ENCODE measurements around the gene KCNQ1.

KCNQ1 gene

DNA sequence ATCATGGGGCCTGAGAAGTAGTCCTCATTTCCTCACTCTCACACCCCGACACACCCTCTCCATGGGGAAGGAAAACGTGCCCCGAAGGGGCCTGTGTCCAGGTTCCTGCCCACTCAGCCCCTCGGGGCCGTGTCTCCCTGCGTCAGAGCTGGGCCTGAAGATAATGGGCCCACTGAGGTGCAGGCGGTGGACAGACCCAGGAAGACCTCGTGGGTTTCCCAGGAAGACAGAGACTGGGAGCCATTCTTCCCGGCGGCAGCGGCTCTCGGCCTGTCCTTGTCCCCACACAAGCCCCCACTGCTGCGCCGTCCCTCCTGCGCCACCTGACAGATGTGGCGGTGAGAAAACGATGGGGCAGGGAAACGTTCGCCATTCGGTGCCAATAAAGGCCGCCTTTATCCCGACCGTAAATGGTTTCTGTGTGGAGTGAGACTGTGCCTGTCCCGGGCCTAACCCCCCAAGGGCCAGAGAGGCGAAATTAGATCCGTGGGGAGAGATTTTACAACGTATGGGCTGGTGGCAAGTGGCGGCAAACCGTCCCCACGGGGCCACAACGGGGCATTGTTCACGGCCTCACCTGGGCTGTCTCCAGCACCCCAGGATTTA is 351.8 kb downstream of the KCNQ1 start:
- no peaks in the 10 kb centered on the region for H3K27me3 ChIP-seq (ENCODE audit: control insufficient read depth in 2 of 2, insufficient read depth in 2 of 2, low read length in 2 of 2)
- H3K4me3 ChIP-seq (ENCODE audit: low read length in 2 of 2) = no peak overlapping the region
- H3K9ac ChIP-seq (ENCODE audit: low read depth in 1 of 2, low read length in 2 of 2) = no peak overlapping the region
- H3K36me3 ChIP-seq (ENCODE audit: control insufficient read depth in 2 of 2, insufficient read depth in 2 of 2, low read length in 2 of 2) = peaks cover 0 to 2% of the 10 kb centered on the region in 2 donors
- no peak overlapping the region for H3K27ac ChIP-seq (ENCODE audit: low read depth in 2 of 2, low read length in 2 of 2)
- H3K9me3 ChIP-seq (ENCODE audit: control insufficient read depth in 2 of 2, low read length in 2 of 2) = no peaks in the 10 kb centered on the region
- H3K4me1 ChIP-seq (ENCODE audit: control insufficient read depth in 2 of 2, insufficient read depth in 2 of 2, low read length in 2 of 2) = no peaks in the 10 kb centered on the region

DNA sequence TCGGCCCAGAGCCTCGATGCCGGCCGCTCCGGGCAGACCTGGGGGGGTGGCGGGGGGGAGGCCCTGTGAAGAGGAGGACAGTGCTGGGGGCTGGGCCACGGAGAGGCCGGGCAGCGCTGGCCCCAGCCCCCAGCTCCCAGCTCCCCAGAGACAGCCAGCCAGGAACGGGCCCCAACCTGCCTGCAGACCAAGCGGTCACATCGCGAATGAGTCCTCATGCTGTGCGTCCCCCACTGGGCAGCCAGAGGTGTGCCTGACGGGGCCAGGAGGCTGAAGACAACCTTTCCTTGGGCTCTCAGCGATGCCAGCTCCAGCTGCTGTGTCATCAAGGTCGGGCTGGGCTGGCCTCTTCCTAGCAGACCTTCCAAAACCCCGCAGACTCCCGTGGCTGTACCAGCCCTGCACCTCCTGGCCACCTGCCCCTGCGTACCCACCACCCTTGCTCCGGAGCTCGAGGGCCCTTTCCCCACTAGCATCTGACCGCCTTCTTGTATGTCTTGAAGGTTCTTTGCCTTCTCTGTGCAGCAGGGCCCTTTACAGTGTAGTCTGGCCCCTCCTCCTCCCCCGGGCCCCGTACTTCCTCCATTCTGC is 352.4 kb downstream of the KCNQ1 start:
- H3K9me3 ChIP-seq (ENCODE audit: control insufficient read depth in 2 of 2, low read length in 2 of 2) = no peaks in the 10 kb centered on the region
- H3K27ac ChIP-seq (ENCODE audit: low read depth in 2 of 2, low read length in 2 of 2) = no peak overlapping the region
- H3K9ac ChIP-seq (ENCODE audit: low read depth in 1 of 2, low read length in 2 of 2) = no peak overlapping the region

DNA sequence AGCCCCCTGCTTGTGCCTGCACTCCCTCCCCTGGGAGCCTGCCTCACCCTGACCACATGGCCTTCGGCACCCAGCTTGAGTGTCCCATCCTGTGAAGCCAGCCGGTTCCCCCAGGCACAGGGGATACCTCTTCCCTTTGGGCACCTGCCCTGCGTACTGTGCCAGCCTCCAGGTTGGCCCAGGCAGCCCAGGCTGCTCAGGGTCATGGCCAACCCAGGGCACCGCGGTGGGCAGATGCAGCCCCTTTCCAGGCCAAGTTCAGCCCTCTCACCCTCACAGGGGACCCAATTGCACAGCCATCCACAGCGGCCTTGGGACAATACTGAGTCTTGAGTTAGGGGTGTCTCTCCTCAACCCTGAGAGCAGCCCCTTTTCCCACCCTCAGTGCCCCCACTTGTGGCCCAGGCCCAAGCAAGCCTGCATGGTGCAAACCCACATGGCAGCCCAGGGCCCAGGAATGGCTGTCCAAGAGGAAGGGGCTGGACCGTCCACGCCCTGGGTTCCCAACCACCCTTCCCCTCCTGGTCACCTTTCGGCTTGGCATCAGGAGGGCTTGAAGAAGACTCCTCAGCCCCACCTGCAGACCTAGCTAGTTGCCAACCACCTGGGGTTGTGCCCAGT is 353.0 kb downstream of the KCNQ1 start:
- H3K27ac ChIP-seq (ENCODE audit: low read depth in 2 of 2, low read length in 2 of 2) = no peak overlapping the region
- no peaks in the 10 kb centered on the region for H3K4me1 ChIP-seq (ENCODE audit: control insufficient read depth in 2 of 2, insufficient read depth in 2 of 2, low read length in 2 of 2)
- no peak overlapping the region for H3K9ac ChIP-seq (ENCODE audit: low read depth in 1 of 2, low read length in 2 of 2)
- H3K4me3 ChIP-seq (ENCODE audit: low read length in 2 of 2) = no peak overlapping the region
- H3K36me3 ChIP-seq (ENCODE audit: control insufficient read depth in 2 of 2, insufficient read depth in 2 of 2, low read length in 2 of 2) = peaks cover 0 to 2% of the 10 kb centered on the region in 2 donors
- no peaks in the 10 kb centered on the region for H3K9me3 ChIP-seq (ENCODE audit: control insufficient read depth in 2 of 2, low read length in 2 of 2)
- H3K27me3 ChIP-seq (ENCODE audit: control insufficient read depth in 2 of 2, insufficient read depth in 2 of 2, low read length in 2 of 2) = no peaks in the 10 kb centered on the region

More for the DNA sequence above, 352.4 kb downstream of the KCNQ1 start:
- no peaks in the 10 kb centered on the region for H3K27me3 ChIP-seq (ENCODE audit: control insufficient read depth in 2 of 2, insufficient read depth in 2 of 2, low read length in 2 of 2)
- peaks cover 0 to 2% of the 10 kb centered on the region in 2 donors for H3K36me3 ChIP-seq (ENCODE audit: control insufficient read depth in 2 of 2, insufficient read depth in 2 of 2, low read length in 2 of 2)
- H3K4me1 ChIP-seq (ENCODE audit: control insufficient read depth in 2 of 2, insufficient read depth in 2 of 2, low read length in 2 of 2) = no peaks in the 10 kb centered on the region
- H3K4me3 ChIP-seq (ENCODE audit: low read length in 2 of 2) = no peak overlapping the region

GRCh38 chr11:2798951-2799761 is 354.3 kb downstream of the KCNQ1 start:
- H3K27ac ChIP-seq (ENCODE audit: low read depth in 2 of 2, low read length in 2 of 2) = no peak overlapping the region
- H3K27me3 ChIP-seq (ENCODE audit: control insufficient read depth in 2 of 2, insufficient read depth in 2 of 2, low read length in 2 of 2) = no peaks in the 10 kb centered on the region
- no peaks in the 10 kb centered on the region for H3K9me3 ChIP-seq (ENCODE audit: control insufficient read depth in 2 of 2, low read length in 2 of 2)

DNA sequence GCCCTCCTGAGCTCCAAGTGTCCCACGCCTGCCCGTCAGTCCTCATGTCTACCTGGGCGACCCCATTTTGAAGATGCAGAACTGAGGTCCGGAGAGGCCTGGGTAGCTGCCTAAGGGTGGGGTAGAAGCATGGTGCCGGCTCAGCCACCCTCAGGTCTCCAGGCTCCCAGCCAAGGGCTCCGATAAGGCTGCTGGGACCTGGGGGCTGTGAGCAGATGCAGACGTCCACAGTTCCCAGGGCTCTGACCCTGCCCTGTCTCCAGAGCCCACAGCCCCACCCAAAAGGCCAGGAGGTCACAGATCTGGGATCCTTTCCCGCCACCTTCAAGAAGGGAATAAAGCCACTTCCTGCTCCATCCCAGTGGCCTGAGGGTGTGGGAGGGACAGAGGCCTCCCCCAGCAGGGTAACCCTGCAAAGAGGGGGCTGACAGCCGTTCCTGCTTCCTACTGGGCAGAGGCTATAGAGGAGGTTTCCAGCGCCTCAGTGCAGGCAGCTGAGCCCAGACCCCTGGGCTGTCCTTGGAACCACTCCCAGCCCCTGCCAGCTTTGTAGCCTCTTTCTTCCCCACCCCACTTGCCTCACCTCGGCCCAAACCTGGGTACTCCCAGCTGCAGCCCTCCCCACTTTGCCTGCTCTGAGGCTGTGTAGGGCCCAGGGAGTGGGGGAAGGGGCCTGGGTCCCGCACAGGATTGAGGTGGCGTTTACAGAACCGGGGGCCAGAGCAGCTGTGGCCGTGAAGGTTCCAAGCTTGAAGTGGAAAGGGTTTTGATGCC is 355.3 kb downstream of the KCNQ1 start:
- H3K4me3 ChIP-seq (ENCODE audit: low read length in 2 of 2) = no peak overlapping the region
- no peaks in the 10 kb centered on the region for H3K4me1 ChIP-seq (ENCODE audit: control insufficient read depth in 2 of 2, insufficient read depth in 2 of 2, low read length in 2 of 2)
- no peak overlapping the region for H3K27ac ChIP-seq (ENCODE audit: low read depth in 2 of 2, low read length in 2 of 2)
- no peak overlapping the region for H3K9ac ChIP-seq (ENCODE audit: low read depth in 1 of 2, low read length in 2 of 2)
- H3K9me3 ChIP-seq (ENCODE audit: control insufficient read depth in 2 of 2, low read length in 2 of 2) = no peaks in the 10 kb centered on the region
- H3K36me3 ChIP-seq (ENCODE audit: control insufficient read depth in 2 of 2, insufficient read depth in 2 of 2, low read length in 2 of 2) = peaks cover 0 to 2% of the 10 kb centered on the region in 2 donors
- H3K27me3 ChIP-seq (ENCODE audit: control insufficient read depth in 2 of 2, insufficient read depth in 2 of 2, low read length in 2 of 2) = no peaks in the 10 kb centered on the region

More at GRCh38 chr11:2798951-2799761, 354.3 kb downstream of the KCNQ1 start:
- Histone ChIP-seq H3K9ac (ENCODE audit: low read depth in 1 of 2, low read length in 2 of 2) (no peak overlapping the region), H3K4me1 (ENCODE audit: control insufficient read depth in 2 of 2, insufficient read depth in 2 of 2, low read length in 2 of 2) (no peaks in the 10 kb centered on the region), H3K36me3 (ENCODE audit: control insufficient read depth in 2 of 2, insufficient read depth in 2 of 2, low read length in 2 of 2) (peaks cover 0 to 2% of the 10 kb centered on the region in 2 donors), H3K4me3 (ENCODE audit: low read length in 2 of 2) (no peak overlapping the region)

DNA sequence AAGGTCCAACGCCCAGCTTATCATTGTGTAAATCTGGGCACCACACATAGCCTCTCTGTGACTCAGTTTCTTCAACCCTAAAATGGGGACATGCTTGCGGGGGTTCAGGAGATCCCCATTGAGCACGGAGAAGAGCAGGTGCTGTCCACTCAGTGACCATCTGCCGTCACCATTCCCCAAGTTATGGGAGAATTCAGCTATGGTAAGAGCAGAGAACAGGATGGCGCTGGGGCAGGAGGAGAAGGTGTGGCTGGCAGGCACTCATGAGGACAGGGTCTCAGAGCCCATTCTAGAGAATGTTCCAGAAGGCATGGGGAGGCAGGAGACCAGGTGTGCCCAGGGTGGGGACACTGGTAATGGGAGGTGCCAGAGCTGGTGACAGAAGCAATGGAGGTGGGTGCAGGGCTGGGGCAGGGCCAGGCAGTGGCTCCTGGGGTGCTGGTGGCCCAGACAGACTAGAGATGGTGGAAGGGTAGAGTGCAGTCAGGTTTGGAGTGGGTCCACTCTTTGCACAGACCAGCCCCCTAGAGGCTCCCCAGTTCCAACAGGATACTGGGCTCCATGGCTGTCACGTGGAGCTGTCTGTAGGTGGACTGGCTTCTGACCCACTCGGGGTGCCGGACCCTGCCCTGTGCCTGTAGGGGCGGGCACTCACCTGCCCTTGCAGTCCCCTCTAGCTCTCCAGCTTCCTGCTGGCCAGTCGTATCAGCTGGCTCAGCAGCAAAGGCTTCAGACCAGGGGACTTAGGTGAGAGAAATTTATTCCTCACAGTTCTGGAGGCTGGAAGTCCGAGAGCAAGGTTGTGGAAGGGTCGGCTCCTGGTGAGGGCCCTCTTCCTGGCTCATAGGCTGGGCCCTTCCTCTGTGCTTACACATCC is 356.1 kb downstream of the KCNQ1 start:
- Histone ChIP-seq H3K27me3 (ENCODE audit: control insufficient read depth in 2 of 2, insufficient read depth in 2 of 2, low read length in 2 of 2) (no peaks in the 10 kb centered on the region), H3K36me3 (ENCODE audit: control insufficient read depth in 2 of 2, insufficient read depth in 2 of 2, low read length in 2 of 2) (peaks cover 0 to 2% of the 10 kb centered on the region in 2 donors), H3K9ac (ENCODE audit: low read depth in 1 of 2, low read length in 2 of 2) (no peak overlapping the region), H3K27ac (ENCODE audit: low read depth in 2 of 2, low read length in 2 of 2) (no peak overlapping the region), H3K9me3 (ENCODE audit: control insufficient read depth in 2 of 2, low read length in 2 of 2) (no peaks in the 10 kb centered on the region), H3K4me1 (ENCODE audit: control insufficient read depth in 2 of 2, insufficient read depth in 2 of 2, low read length in 2 of 2) (no peaks in the 10 kb centered on the region), H3K4me3 (ENCODE audit: low read length in 2 of 2) (no peak overlapping the region)

GRCh38 chr11:2801711-2802388 is 357.0 kb downstream of the KCNQ1 start:
- no peak overlapping the region for H3K9ac ChIP-seq (ENCODE audit: low read depth in 1 of 2, low read length in 2 of 2)
- no peaks in the 10 kb centered on the region for H3K27me3 ChIP-seq (ENCODE audit: control insufficient read depth in 2 of 2, insufficient read depth in 2 of 2, low read length in 2 of 2)
- H3K9me3 ChIP-seq (ENCODE audit: control insufficient read depth in 2 of 2, low read length in 2 of 2) = no peaks in the 10 kb centered on the region
- H3K27ac ChIP-seq (ENCODE audit: low read depth in 2 of 2, low read length in 2 of 2) = no peak overlapping the region
- H3K36me3 ChIP-seq (ENCODE audit: control insufficient read depth in 2 of 2, insufficient read depth in 2 of 2, low read length in 2 of 2) = no peaks in the 10 kb centered on the region
- no peak overlapping the region for H3K4me3 ChIP-seq (ENCODE audit: low read length in 2 of 2)
- peaks cover 0 to 5% of the 10 kb centered on the region in 2 donors for H3K4me1 ChIP-seq (ENCODE audit: control insufficient read depth in 2 of 2, insufficient read depth in 2 of 2, low read length in 2 of 2)

GRCh38 chr11:2802389-2803185 is 357.8 kb downstream of the KCNQ1 start:
- Histone ChIP-seq H3K9ac (ENCODE audit: low read depth in 1 of 2, low read length in 2 of 2) (no peak overlapping the region), H3K4me1 (ENCODE audit: control insufficient read depth in 2 of 2, insufficient read depth in 2 of 2, low read length in 2 of 2) (peaks cover 0 to 5% of the 10 kb centered on the region in 2 donors), H3K36me3 (ENCODE audit: control insufficient read depth in 2 of 2, insufficient read depth in 2 of 2, low read length in 2 of 2) (no peaks in the 10 kb centered on the region), H3K27ac (ENCODE audit: low read depth in 2 of 2, low read length in 2 of 2) (no peak overlapping the region), H3K4me3 (ENCODE audit: low read length in 2 of 2) (no peak overlapping the region), H3K9me3 (ENCODE audit: control insufficient read depth in 2 of 2, low read length in 2 of 2) (no peaks in the 10 kb centered on the region), H3K27me3 (ENCODE audit: control insufficient read depth in 2 of 2, insufficient read depth in 2 of 2, low read length in 2 of 2) (no peaks in the 10 kb centered on the region)

All from mucosa of rectum (tissue), 2 donors.